ENCODE results near the gene TRIM24.

- no peak for TF ChIP-seq CTCF (IDR thresholded peaks at IDR 0.05 in 8 of 11, conservative IDR thresholded peaks at IDR 0.05 in 3 of 11)
- no peak for TF ChIP-seq POLR2A (IDR thresholded peaks at IDR 0.05)
- no peak for TF ChIP-seq POLR2AphosphoS5 (IDR thresholded peaks at IDR 0.05)
Observed at GRCh38 chr7:138500892-138501291, 40.8 kb downstream of the TRIM24 start.

All from spleen (tissue), 7 donors.